ENCODE measurements around the gene GCSAM.

The GCSAM gene

DNA sequence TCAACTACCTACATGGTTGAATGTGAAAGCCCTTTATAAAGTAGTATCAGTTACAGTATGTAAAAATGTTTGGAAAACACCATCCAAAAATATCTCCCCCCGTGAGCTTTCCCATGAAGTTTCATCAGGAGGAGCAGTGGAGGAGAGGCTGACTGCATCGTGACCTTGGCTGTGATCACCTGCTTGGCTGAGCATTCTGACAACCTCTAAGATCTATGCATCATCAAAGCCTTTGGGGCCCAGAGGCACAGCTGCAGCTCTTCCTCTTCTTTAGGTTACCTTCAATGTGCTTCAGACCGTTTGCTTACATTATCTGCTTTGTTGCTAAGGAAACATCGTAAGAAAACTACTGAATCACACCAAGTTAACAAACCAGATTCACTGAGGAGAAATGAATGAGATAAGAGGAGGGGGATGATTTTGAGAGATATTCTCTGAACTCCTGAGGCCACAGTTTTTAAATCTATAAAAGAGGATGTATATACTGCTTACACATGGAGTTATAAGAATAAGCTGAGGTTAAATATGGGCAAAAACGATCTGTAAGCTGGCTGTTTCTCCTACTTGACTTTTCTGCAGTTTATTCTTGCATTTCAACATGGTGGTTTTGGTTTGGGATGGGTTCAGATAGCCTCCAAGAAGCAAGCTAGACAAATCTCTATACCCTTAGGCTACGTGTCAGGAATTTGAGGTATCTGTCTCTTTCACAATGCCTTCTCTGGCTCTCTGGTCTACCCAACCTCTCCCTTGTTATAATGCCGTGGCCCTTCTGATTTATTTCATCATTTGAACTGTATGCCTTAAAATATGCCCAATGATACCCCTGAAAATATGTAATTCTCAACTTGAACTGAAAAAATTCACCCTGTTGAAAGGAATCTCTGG lies 4.0 kb downstream of the GCSAM start:
- no peak for DNase-seq

DNA sequence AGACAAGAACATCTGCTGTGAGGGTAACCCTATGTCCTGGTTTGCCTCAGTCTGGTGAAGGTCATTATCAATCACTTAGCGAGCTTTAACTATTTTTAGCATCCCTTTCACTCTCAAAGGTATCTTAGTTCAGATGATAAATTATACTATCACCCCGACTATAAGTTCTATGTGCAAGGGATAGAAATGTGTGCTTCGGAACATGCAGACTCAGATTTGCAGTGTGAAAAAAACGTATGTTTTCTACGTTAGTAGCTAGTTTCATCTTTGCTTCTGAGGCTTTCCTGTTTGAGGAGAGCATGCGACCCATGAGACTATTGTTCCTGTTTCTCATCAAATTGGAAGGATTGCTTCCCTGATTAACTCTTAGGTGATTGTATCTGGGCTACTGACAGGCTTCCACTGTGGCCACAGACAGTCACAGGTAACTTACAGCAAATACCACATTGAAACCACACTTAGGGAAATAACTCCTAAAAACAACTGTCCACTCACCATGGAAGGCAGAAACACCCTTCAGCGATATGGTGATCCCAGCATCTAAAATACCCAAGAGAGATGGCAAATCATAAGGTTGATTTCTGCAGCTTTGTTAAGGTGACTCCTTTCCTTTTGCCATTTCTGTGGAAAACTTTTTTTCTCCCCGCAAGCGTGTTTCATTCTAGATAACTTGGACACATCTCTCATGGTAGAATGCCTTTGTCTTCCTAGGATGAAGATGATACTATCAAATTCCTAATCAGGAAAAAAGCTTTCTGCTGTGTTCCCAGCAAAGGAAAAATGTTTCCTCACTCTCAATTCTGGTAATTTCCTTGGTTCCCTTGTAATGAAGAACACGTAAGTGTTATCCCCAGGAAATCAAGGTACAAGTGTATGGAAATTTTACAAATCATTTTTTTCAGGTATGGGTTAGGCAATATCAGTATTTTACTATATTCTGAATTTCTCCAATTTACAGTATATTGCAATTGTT lies 5.2 kb downstream of the GCSAM start:
- DNase-seq: no peak

DNA sequence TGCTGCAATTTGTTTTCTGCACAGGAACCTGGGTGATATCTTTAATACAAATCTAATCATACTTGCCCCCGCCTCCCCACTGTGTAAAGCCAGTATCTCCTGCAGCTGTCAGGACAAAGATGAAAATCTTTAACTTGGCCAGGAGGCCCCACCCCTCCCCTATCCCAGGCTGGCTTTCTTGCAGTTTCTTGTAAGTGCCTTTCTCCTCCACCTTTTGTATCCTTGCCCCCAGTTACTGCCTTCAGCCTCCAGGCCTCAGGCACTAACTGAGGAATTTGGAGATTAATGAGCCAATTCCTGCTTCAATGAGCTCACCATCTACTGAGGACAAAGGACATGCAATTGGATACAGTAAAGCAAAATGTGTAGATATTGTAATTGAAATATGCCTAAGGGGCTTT lies 6.5 kb downstream of the GCSAM start:
- no peak for DNase-seq

DNA sequence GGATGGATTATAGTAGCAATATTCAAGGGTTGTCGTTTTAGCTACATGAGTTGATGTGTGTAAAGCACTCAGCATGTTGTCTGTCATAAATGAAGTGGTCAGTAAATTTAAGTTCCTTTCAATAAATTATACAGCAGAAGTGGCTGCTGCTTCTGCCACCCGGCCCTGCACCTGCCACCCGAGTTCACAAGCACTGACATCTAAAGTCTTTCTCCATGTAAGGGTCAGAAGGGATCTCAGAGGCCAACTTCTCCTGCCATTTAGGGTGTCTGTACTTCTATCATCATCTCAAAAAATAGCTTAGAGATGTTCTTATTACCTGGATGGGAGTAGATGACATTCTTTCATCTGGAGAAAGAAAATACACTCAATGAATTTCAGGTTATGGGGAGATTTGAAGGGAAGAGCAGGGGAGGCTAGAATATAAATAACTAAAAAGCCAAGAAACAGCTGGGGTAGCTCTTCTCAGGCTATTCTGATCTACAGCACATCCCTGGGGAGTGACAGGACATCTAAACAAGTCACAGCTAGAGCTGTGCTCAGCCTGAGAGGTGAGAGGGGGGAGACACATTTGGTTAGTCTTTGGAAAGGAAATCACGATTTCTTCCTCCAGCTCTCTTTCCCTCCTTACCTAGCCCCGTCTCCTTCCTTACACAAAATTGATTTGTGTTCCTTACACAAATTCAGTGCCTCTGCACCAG lies 8.0 kb downstream of the GCSAM start:
- no peak for DNase-seq

DNA sequence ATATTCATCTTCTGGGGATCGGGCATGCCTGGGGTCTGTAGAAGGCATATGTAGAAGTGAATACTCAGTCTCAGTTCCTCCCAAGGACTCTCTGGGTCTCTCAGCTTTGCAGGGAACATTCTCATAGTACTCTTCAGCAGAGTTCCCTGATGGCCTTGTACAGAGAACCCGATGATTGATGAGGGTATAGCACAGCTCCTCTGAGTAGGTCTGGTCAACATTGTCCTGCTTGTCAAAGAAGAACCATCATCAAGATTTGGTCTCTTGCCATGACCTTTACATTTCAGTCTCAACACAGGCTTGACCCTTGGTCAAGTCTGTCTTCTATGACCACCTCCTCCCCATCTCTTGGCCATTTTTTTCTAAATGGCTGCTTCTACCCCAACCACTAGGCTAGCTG lies 9.5 kb downstream of the GCSAM start:
- DNase-seq: no peak

DNA sequence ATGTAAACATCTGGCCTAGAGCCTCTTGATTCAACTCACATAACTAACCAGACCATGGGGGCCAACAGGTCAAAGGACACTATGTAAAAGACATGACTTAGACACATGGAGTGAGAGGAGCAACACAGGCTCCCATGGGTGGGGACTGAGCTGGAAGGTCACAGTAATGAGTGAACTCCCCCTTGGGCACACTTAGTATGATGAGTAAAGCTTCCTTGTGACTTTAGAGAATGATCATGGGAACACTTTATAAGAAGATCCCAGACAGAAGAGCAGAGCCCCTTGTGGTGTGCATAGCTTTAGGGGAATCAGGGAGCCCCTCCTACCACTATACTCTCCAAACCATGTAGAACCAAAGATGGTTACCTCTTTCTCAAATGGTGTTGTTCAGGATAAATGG lies 10.2 kb downstream of the GCSAM start:
- no peak for DNase-seq

DNA sequence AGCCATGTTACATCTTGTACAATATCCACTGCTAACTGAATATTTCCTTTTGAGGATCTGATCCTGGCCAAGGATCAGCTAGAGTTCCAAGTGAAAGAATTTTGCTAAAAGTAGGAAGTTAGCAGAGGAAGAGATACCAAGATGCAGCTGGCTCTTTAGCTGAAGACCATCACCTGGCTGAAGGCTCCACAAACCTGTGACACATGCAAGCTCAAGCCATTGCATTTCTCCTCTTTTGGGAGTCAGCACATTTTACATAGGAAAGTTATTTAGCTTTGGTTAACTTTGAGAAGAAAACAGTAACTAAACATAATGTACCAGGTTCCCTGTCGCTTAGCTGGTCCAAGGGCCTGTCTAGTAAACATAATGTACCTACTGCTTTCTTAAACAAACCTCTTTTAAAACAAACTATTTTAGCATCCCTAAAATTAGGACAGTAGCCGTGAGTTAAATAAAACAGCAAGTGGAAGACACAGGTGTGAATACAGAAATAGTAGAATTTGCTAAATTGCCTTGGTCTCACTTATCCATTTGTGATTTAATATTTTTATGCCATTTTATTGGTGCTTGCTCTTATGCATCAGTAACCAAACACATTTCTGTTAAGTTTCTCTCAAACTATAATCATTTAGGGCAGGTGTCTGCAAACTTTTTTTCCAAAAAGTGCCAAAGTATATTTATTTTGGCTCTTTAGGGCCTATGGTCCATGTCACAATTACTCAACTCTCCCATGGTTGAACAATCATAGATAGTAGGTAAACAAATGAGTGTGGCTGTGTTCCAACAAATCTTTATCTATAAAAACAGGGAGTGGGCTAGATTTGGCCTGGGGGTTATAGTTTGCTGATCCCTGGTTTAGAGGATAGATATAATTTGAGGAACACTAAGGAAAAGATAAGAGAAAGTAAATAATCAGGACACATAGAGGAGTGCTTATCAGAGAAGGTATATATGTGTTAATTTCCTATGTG lies 11.2 kb downstream of the GCSAM start:
- DNase-seq: no peak

DNA sequence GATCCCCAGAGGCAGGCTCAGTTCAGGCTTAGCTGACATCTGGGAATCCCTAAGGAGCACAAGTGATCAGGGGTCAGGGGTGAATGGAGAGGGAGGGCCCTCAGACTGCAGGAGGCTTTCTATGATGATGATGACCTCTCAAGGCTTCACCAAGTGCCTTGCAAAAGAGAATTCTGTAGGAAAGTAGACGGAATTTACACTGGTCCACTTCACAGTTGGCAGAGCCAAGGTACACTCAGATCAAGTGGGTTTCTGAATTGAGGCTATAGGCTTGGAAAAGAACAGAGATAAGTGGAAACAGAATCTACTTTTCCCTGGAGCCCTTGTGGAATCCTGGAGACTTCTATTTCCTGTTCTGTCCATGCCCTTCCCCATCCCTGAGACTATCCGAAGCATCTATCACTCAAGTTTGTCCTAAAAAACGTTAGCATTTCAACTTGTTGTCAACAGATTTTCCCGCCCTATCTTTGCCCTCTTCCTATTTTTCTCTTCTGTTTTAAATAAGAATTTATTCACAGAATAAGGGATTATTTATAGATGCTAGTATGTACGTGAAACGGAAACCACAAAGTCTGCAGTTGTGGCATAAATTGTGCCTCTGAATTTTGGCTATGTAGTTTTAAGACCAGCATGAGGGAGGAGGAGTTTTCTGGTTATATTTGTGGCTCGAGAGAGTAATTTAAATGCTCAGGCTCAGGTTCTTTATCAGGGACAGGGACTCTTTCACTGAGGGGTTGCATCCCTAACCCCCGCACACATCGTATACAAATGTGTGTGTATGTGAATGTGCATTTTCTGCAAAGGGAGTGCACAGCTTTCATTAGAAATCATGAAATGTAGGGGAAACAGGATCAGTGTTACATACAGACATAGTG lies 12.8 kb downstream of the GCSAM start:
- DNase-seq: no peak

DNA sequence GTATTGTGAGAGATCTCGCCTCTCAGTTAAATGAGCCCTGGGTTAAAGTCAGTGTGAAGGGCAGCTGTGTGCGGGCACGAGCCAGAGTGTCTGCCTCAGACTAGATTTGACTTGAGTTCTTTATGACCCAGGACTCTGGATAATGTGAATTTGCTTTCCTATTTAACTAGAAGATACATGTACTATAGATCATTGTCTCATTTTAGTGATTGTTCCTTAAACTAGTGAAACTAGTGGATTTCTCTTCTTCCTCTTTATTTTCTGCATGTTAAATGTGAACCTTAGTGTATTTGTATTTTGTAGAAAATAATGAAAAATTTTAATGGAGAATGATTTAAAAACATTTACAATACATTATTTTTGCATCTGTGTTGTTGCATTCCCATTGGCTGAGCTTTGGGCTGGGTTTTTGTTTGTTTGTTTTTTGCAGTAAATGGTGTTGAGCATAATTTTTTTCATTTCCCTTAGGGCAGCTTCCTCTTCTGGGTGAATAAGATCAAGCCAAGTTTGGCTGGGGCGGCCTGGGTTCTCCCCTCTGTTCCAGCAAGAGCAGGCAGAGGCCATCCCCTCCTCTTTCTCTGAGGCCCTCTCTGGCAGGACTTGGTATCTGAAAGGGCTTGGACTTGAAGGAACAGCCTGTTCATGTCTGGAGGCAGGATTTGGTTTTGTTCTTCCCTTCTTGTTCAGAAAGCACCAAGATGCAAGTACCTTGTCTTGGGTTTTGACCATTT lies 15.0 kb downstream of the GCSAM start:
- no peak for DNase-seq

DNA sequence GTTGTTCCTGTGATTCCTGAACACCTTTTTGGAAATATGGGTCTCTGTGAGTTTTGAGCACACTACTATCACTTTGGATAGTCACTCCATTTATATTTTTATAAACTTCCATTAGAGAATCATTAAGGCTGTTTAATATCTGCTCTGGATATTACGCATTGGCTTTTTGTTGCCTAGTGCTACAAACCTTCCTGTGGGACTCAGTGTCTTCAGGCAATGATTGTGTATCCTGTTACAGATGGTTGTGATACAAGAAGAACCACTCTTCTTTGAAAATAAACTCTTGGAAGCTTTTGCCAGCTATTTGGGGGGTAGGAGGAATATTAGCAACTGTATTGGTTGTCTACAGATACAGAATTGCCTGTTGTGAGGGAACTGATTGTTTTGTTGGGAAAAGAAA lies 15.6 kb downstream of the GCSAM start:
- DNase-seq: no peak

DNA sequence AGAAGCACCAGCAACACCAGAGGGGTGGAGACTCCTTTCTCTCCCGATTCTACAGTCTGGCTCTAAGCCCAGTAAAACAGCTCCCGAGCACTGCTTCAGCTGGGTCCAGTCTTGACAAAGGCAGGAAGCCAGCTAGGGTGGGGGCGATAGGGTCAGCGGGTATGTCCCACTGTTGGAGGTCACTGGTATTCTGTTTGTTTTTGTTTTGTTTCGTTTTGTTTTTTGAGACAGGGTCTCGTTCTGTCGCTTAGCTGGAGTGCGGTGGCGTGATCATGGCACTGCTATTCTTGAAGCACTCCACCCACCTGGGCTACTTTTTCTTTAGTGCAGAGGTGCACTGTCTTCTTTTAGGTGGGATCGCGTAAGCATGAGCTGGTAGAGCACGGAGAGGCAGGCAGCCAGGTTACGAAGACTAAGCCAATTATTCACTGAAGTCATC lies 16.3 kb downstream of the GCSAM start:
- DNase-seq: no peak

DNA sequence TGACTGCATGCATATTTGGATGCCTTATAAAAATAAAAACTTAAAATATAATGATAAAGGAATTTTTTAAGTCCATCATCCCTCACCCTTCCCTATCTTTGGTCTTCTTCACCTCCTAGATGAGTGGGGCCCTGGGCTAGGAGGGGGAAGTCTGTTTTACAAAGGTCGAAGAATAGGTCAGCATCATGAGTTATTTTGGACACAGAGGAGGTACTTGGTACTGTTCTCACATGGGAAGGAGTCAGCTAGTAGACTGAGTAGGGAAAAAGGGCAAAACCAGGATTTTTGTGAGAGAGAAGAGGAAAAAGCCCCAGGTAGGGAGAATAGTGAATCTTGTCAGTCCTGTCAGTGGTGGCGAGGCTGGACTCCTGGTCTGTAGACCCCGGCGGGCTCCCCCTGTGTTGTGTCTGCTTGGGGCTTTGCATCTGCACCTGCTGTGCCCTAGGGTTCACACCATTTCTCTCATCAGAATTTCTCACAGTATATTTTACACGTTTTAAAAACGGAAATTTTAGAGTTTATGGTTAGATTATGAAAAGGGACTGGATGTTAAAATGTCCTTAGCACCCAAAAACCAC lies 17.2 kb downstream of the GCSAM start:
- no peak for DNase-seq

DNA sequence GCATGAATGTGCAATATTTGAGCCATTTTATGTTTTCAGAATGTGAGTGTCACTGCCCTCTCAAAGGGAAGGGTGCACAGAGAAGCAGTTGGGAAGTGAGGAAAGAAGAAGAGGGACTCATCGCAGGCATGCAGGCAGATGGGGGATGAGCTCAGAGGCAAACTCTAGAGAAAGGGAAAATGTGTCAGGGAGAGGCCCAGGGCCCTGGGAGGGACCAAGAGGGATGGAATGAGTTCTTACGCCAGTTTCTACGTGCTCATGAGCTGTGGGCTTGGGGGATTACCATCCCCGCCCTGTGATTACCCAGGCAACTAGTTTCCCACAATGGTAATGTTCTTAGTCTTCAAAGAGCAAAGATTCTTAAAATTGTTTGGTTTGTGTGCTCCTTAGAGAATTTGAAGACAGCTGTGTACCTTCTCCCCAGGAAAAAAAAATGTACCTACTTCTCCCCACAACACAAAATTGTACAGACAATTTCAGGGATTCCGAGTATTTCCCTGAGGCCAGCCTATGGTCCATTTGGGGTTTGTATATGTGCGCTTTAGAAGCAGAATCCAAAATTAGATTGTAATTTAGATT lies 17.8 kb downstream of the GCSAM start:
- no peak for DNase-seq

DNA sequence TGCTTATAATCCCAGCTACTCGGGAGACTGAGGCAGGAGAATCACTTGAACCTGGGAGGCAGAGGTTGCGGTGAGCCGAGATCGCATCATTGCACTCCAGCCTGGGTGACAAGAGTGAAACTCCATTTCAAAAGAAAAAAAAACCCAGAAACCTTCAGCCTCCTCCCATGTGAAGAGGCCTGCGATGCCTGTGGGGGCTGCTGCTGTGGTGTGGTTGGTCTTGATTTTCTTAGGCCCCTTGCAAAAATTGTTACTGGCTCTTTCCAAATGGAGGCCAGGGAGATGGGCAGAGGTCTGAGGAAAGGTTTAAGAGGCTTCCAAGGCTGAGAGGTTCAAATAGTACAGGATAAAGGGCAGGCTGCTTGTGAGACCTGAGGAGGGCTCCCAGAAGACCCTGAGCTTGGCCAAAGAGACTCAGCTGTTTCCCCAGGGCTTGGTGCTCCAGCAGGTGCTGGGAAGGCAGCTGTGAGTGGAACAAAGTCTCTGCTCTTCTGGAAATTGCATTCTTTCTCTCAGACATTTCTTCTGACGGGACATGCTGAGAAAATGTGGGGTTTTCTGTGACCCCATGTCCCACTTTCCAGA lies 18.4 kb downstream of the GCSAM start:
- DNase-seq: no peak

DNA sequence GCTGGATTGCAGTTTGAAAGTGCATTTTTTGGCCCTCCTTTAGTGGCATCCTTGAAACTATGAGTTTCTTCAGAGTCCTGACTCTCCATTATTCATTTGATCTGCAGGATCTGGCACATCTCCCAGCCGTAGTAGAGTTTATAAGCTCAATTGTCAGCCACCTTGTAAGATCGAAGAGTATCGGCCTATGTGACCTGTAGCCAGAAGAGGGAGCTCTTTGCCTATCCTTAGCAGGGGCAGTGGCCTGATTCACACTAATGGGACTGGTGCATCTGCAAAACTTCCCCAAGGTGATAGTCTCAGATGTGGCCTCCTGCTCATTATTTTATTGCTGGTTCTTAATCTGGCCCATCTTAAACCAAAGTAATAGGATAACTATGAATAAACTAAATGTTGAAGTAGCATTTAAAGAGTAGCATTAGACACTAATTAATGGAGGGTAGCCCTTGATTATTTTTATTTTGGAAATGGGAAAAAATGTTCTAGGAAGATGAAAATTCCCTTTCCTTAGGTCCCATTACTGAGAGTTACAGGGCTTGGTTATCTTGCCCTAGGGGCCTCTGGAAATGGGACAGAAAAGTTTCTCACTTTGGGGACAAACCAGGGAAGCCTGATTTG lies 21.2 kb downstream of the GCSAM start:
- DNase-seq: peak; percentile 23

DNA sequence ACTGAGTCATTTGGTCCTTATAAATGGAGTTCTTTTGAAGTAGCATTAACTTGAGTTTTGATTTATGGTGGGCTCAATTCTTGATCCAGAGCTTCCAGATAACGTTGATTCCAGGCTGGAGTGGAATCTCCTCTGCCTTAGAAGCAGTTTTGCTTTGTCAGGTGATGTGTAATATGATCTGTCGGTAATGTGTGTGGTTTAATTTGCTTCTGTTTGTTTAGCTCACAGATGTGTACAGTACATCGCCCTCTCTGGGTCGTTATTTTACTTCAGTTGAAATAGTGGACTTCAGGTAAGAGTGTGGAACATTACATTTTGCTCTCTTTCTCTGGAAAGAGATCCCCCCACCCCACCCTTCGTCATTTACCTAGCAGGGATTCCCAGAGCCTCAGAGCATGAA lies 23.7 kb downstream of the GCSAM start:
- DNase-seq: peak; percentile 18

DNA sequence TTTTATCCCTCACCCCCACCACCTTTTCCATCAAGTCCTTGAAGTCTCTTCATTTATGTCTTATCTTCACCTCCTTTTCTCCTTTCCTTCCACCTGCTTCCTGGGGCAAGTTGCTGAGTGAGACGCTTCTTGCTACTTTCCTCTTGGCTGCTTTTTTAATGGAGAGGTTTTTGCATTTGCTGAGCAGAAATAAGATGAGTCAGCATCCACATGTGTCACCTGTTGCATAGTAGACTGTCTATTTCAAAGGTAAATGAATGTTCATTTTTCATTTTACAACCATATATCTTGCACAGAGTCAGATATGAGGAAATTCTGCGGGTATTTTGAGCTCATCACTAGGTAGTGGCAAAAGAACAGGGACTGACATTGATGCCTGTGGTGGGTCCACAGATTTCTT lies 28.3 kb downstream of the GCSAM start:
- DNase-seq: no peak

DNA sequence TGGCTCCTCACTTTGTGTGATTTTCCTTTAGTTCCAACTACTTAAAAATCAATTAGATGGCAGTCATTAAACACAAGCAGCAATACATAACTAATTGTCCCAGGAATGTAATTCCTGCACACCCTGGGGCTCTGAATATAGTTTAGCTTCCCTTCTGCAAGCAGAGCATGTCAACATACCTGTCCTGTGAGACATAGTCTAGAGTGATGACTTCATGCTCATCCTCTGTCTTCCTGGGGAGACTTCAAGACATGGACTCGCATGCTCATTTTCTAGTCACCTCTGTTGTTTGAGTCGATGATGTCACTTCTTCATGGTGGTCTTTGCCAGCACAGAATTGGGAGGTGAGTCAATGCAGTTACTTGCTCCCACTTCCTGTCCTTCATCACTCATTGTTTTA lies 31.1 kb downstream of the GCSAM start:
- DNase-seq: no peak

DNA sequence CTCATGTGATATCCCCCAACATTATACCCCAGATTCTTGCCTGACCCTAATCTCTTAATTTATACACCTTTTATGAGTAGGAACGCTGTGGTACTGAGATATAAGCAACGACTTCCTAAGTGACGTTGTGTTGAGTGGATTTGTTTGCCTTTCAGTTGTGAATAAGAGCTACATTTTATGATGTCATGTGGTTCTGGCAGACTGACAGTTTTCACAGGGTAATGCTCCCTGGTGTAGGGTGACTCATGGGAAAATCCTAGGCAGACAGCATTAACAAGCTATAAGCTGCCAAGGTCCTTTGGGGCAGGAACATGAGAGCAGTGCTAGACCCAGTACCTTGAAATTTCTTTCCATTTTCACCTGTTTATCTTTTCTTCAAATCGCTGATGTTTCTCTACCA lies 35.7 kb downstream of the GCSAM start:
- peak; percentile 58 for DNase-seq

All from NCI-H774 (cell line).